ENCODE data around the gene TRPM1.
A peak's percentile ranks its signal among the peaks of the same experiment; 100 is the strongest.

TRPM1 gene

GRCh38 chr15:30990036-30990435, 111.5 kb downstream of the TRPM1 start:
- H3K27me3 ChIP-seq (ENCODE audit: insufficient read depth, low read length), result no peaks in the 10 kb centered on the region
- no CpG with 5 or more reads among the region's 2 CpGs for WGBS (ENCODE audit: extremely low coverage, insufficient coverage, insufficient read length)
- no peak overlapping the region for H4K8ac ChIP-seq (ENCODE audit: low read depth, low read length)
- peaks cover 16% of the 10 kb centered on the region for H3K79me1 ChIP-seq (ENCODE audit: low read length)
- no peaks in the 10 kb centered on the region for H3K9me3 ChIP-seq (ENCODE audit: insufficient read depth, low read depth, low read length)
- no peak overlapping the region for H3K4me3 ChIP-seq (ENCODE audit: low read depth, low read length)
- no peak overlapping the region for H2BK5ac ChIP-seq (ENCODE audit: low read depth, low read length, poor library complexity)
- no peak overlapping the region for H4K12ac ChIP-seq (ENCODE audit: low read depth, low read length)
- H2AK5ac ChIP-seq (ENCODE audit: low read length), result no peak overlapping the region
- peak in 1 of 2 donors; percentile 50 for DNase-seq
- H3K4me2 ChIP-seq (ENCODE audit: low read length), result peak overlapping the region; percentile 14
- peak overlapping the region; percentile 35 for H2AFZ ChIP-seq (ENCODE audit: insufficient read depth, low read length, poor library complexity)
- H4K91ac ChIP-seq (ENCODE audit: low read depth, low read length), result peak overlapping the region; percentile 18
- no peak overlapping the region for H2BK12ac ChIP-seq (ENCODE audit: low read length)
- H3K4ac ChIP-seq (ENCODE audit: low read depth, low read length), result peak overlapping the region; percentile 96
- no peak overlapping the region for H3K23ac ChIP-seq (ENCODE audit: low read length)
- H2BK120ac ChIP-seq (ENCODE audit: insufficient read depth, low read length, poor library complexity), result peak overlapping the region; percentile 58
- no peak overlapping the region for H3K9ac ChIP-seq (ENCODE audit: low read length)
- peaks cover 7 to 13% of the 10 kb centered on the region in 2 experiments for H3K36me3 ChIP-seq (ENCODE audit: control insufficient read depth in 1 of 2, insufficient read depth in 2 of 2, low read length in 2 of 2)
- H3K18ac ChIP-seq (ENCODE audit: low read length), result peak overlapping the region; percentile 52
- no peak overlapping the region for H3K14ac ChIP-seq (ENCODE audit: low read length)
- H3K4me1 ChIP-seq (ENCODE audit: control insufficient read depth in 1 of 2, insufficient read depth in 2 of 2, low read length in 2 of 2), result peaks cover 5 to 15% of the 10 kb centered on the region in 2 experiments
- no peak overlapping the region for H3K27ac ChIP-seq (ENCODE audit: low read depth, low read length)
- peaks cover 18% of the 10 kb centered on the region for H3K79me2 ChIP-seq (ENCODE audit: control insufficient read depth, insufficient read depth, low read length, poor library complexity)

GRCh38 chr15:30985081-30985531, 116.4 kb downstream of the TRPM1 start:
- H4K8ac ChIP-seq (ENCODE audit: low read depth, low read length), result no peak overlapping the region
- H4K12ac ChIP-seq (ENCODE audit: low read depth, low read length), result no peak overlapping the region
- no peak overlapping the region for H3K4me2 ChIP-seq (ENCODE audit: low read length)
- no CpG with 5 or more reads among the region's 3 CpGs for WGBS (ENCODE audit: extremely low coverage, insufficient coverage, insufficient read length)
- no peak overlapping the region for H4K91ac ChIP-seq (ENCODE audit: low read depth, low read length)
- H3K4me3 ChIP-seq (ENCODE audit: low read depth, low read length), result no peak overlapping the region
- H3K36me3 ChIP-seq (ENCODE audit: control insufficient read depth in 1 of 2, insufficient read depth in 2 of 2, low read length in 2 of 2), result peaks cover 9 to 16% of the 10 kb centered on the region in 2 experiments
- H3K23ac ChIP-seq (ENCODE audit: low read length), result no peak overlapping the region
- H3K9ac ChIP-seq (ENCODE audit: low read length), result no peak overlapping the region
- no peak overlapping the region for H2AK5ac ChIP-seq (ENCODE audit: low read length)
- DNase-seq, result peak in 1 of 2 donors; percentile 5
- no peak overlapping the region for H2AFZ ChIP-seq (ENCODE audit: insufficient read depth, low read length, poor library complexity)
- no peak overlapping the region for H2BK12ac ChIP-seq (ENCODE audit: low read length)
- peaks cover 10% of the 10 kb centered on the region for H3K79me2 ChIP-seq (ENCODE audit: control insufficient read depth, insufficient read depth, low read length, poor library complexity)
- H2BK5ac ChIP-seq (ENCODE audit: low read depth, low read length, poor library complexity), result no peak overlapping the region
- H3K9me3 ChIP-seq (ENCODE audit: insufficient read depth, low read depth, low read length), result no peaks in the 10 kb centered on the region
- H3K27me3 ChIP-seq (ENCODE audit: insufficient read depth, low read length), result no peaks in the 10 kb centered on the region
- no peak overlapping the region for H2BK120ac ChIP-seq (ENCODE audit: insufficient read depth, low read length, poor library complexity)
- H3K14ac ChIP-seq (ENCODE audit: low read length), result no peak overlapping the region
- peaks cover 3% of the 10 kb centered on the region for H3K79me1 ChIP-seq (ENCODE audit: low read length)
- no peak overlapping the region for H3K18ac ChIP-seq (ENCODE audit: low read length)
- H3K4ac ChIP-seq (ENCODE audit: low read depth, low read length), result no peak overlapping the region
- peaks cover 5 to 19% of the 10 kb centered on the region in 2 experiments for H3K4me1 ChIP-seq (ENCODE audit: control insufficient read depth in 1 of 2, insufficient read depth in 2 of 2, low read length in 2 of 2)
- H3K27ac ChIP-seq (ENCODE audit: low read depth, low read length), result no peak overlapping the region

GRCh38 chr15:30984542-30984941, 117.0 kb downstream of the TRPM1 start:
- DNase-seq, result peak in 1 of 2 donors; percentile 53
- Histone ChIP-seq H2BK120ac (ENCODE audit: insufficient read depth, low read length, poor library complexity) (no peak overlapping the region), H3K4ac (ENCODE audit: low read depth, low read length) (peak overlapping the region; percentile 44), H2AK5ac (ENCODE audit: low read length) (no peak overlapping the region), H2AFZ (ENCODE audit: insufficient read depth, low read length, poor library complexity) (no peak overlapping the region), H3K4me3 (ENCODE audit: low read depth, low read length) (no peak overlapping the region), H3K14ac (ENCODE audit: low read length) (no peak overlapping the region), H2BK12ac (ENCODE audit: low read length) (no peak overlapping the region), H3K79me2 (ENCODE audit: control insufficient read depth, insufficient read depth, low read length, poor library complexity) (peaks cover 8% of the 10 kb centered on the region), H4K8ac (ENCODE audit: low read depth, low read length) (no peak overlapping the region), H3K36me3 (ENCODE audit: control insufficient read depth in 1 of 2, insufficient read depth in 2 of 2, low read length in 2 of 2) (peaks cover 9 to 16% of the 10 kb centered on the region in 2 experiments), H2BK5ac (ENCODE audit: low read depth, low read length, poor library complexity) (no peak overlapping the region), H3K9me3 (ENCODE audit: insufficient read depth, low read depth, low read length) (no peaks in the 10 kb centered on the region), H3K79me1 (ENCODE audit: low read length) (peaks cover 1% of the 10 kb centered on the region), H3K23ac (ENCODE audit: low read length) (no peak overlapping the region), H3K4me1 (ENCODE audit: control insufficient read depth in 1 of 2, insufficient read depth in 2 of 2, low read length in 2 of 2) (peaks cover 5 to 18% of the 10 kb centered on the region in 2 experiments), H3K27ac (ENCODE audit: low read depth, low read length) (no peak overlapping the region), H3K27me3 (ENCODE audit: insufficient read depth, low read length) (no peaks in the 10 kb centered on the region), H3K9ac (ENCODE audit: low read length) (no peak overlapping the region), H4K12ac (ENCODE audit: low read depth, low read length) (no peak overlapping the region), H3K4me2 (ENCODE audit: low read length) (no peak overlapping the region), H4K91ac (ENCODE audit: low read depth, low read length) (no peak overlapping the region), H3K18ac (ENCODE audit: low read length) (no peak overlapping the region)
- no CpG with 5 or more reads among the region's 6 CpGs for WGBS (ENCODE audit: extremely low coverage, insufficient coverage, insufficient read length)

GRCh38 chr15:30984118-30984517, 117.4 kb downstream of the TRPM1 start:
- Histone ChIP-seq H2BK120ac (ENCODE audit: insufficient read depth, low read length, poor library complexity) (no peak overlapping the region), H3K9me3 (ENCODE audit: insufficient read depth, low read depth, low read length) (no peaks in the 10 kb centered on the region), H4K8ac (ENCODE audit: low read depth, low read length) (no peak overlapping the region), H3K18ac (ENCODE audit: low read length) (no peak overlapping the region), H2BK12ac (ENCODE audit: low read length) (no peak overlapping the region), H3K4me3 (ENCODE audit: low read depth, low read length) (no peak overlapping the region), H3K23ac (ENCODE audit: low read length) (no peak overlapping the region), H3K36me3 (ENCODE audit: control insufficient read depth in 1 of 2, insufficient read depth in 2 of 2, low read length in 2 of 2) (peaks cover 9 to 16% of the 10 kb centered on the region in 2 experiments), H3K27ac (ENCODE audit: low read depth, low read length) (no peak overlapping the region), H4K91ac (ENCODE audit: low read depth, low read length) (no peak overlapping the region), H2AFZ (ENCODE audit: insufficient read depth, low read length, poor library complexity) (no peak overlapping the region), H4K12ac (ENCODE audit: low read depth, low read length) (no peak overlapping the region), H3K79me1 (ENCODE audit: low read length) (peaks cover 1% of the 10 kb centered on the region), H3K79me2 (ENCODE audit: control insufficient read depth, insufficient read depth, low read length, poor library complexity) (peaks cover 10% of the 10 kb centered on the region), H3K4me2 (ENCODE audit: low read length) (no peak overlapping the region), H2BK5ac (ENCODE audit: low read depth, low read length, poor library complexity) (no peak overlapping the region), H3K4me1 (ENCODE audit: control insufficient read depth in 1 of 2, insufficient read depth in 2 of 2, low read length in 2 of 2) (peaks cover 5 to 18% of the 10 kb centered on the region in 2 experiments), H3K27me3 (ENCODE audit: insufficient read depth, low read length) (no peaks in the 10 kb centered on the region), H3K4ac (ENCODE audit: low read depth, low read length) (no peak overlapping the region), H3K9ac (ENCODE audit: low read length) (no peak overlapping the region), H3K14ac (ENCODE audit: low read length) (no peak overlapping the region), H2AK5ac (ENCODE audit: low read length) (no peak overlapping the region)
- DNase-seq, result peak in 1 of 2 donors; percentile 37
- no CpG with 5 or more reads among the region's 3 CpGs for WGBS (ENCODE audit: extremely low coverage, insufficient coverage, insufficient read length)
